HAP-1 (cell line): ENCODE data around the gene TCEAL4.

Experiments
- DNase-seq, 2 experiments: peaks; one replicate each; pipeline ENCODE4 v3.0.0-alpha.2; 2016 to 2020; ENCODE audit warnings: low spot score in 2 of 2
- H3K27me3 ChIP-seq: fragments of 250-450 bp; sonication (Bioruptor Pico); 2 replicates; pipeline ENCODE4 v1.5.1; 2020; ENCODE audit warnings: low read depth, mild to moderate bottlenecking, moderate library complexity
- H3K36me3 ChIP-seq: fragments of 250-450 bp; sonication (Bioruptor Pico); replicated peaks from 2 replicates; pipeline ENCODE4 v1.5.1; 2020; ENCODE audit warnings: mild to moderate bottlenecking
- H3K4me1 ChIP-seq: fragments of 250-450 bp; sonication (Bioruptor Pico); 2 replicates; pipeline ENCODE4 v1.5.1; 2020; ENCODE audit warnings: mild to moderate bottlenecking
- H3K4me3 ChIP-seq: fragments of 250-450 bp; sonication (Bioruptor Pico); 2 replicates; pipeline ENCODE4 v1.5.1; 2020; ENCODE audit warnings: mild to moderate bottlenecking, moderate library complexity
- H3K9me3 ChIP-seq: fragments of 250-450 bp; sonication (Bioruptor Pico); 2 replicates; pipeline ENCODE4 v1.5.1; 2020; ENCODE audit warnings: mild to moderate bottlenecking, moderate library complexity
- in situ Hi-C: fragments of 300-500 bp; cut with MboI; formaldehyde crosslinking; loops from 3 replicates; pipeline ENCODE4 v1.14.3; 2020; ENCODE audit warnings: low sequenced_read_pairs, inconsistent platforms, mixed read lengths

Gene TCEAL4

DNA sequence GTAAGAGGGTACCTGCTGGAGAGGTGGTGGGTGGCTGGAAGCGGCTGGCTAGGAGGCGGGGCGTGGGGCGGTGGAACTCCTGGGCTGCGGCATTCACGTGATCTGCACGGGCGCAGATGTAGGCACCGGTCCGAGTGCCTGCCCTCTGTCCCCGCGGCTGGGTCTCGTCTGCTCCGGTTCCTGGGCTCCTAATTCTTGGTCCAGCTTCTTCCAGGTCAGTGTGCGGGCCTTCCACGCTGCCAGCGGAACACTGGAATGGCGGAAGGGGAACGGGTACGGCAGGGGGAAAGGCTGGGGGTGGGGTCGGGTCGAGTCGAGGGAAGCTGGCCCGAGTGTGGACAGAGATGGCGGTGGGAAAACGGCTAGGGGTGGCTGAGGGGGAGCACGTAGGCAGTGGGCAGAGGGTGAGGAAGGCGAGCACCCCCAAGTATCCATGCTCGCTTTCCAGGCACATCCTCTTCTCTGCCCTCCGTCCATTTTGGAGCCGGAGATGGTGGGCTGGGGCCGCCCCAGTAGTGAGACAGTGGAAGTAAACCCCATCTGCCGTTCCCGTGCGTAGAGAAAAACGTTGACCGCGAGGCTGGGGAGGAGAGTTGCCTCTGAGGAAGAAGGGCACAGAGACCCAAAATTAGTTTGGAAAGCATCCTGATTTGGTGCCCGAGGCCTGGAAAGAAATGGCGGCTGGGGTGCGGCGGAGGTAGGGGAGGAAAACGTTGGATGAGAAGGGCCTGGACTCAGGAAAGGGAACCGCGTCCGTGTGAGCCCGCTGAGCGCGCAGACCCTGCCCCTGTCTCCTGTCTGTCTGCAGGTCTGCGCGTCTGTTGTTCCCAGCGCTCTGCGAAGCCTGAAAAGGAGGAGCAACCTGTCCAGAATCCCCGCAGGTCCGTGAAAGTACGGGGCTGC lies at the start of gene TCEAL4:
Gene TCEAL4 (plus strand): TSS at position 105 of the 903 bp plus-strand sequence. CDS start 1,161 bp downstream, outside the sequence.
- H3K27me3 ChIP-seq = 0 out of 2 replicates have a peak, but pooled peaks cover 6% of the 10 kb centered on the region
- H3K4me3 ChIP-seq = peak within 1 kb of the TSS; percentile 71
- in situ Hi-C loops = no loop called here
- peaks cover 21% of the 10 kb centered on the region for H3K36me3 ChIP-seq
- H3K9me3 ChIP-seq = no peaks in the 10 kb centered on the region
- H3K4me1 ChIP-seq = peaks cover 5% of the 10 kb centered on the region
- peak; percentile 37 to 83 for DNase-seq

DNA sequence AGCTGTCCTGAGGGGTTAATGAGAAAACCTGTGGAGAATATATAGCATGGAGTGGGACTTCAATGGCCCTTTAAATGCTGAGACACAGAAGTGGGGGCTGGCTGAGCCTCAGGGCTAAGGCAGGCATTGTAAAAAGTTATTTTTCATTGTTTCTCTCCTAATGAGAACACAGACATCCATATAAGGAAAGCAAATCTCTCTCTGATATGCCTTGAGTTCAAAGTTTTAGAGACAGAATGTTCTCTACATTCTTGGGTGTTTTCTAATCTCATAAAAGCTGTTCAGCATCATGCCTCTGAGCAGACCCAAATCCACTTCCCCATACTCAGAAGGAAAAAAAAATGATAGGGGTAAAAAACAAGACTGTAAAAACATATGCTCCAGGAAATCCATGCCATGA lies 49.2 kb upstream of the TCEAL4 start:
- H3K4me1 ChIP-seq = no peaks in the 10 kb centered on the region
- H3K27me3 ChIP-seq = no peaks in the 10 kb centered on the region
- H3K36me3 ChIP-seq = no peaks in the 10 kb centered on the region
- H3K9me3 ChIP-seq = no peaks in the 10 kb centered on the region
- DNase-seq = no peak
- in situ Hi-C loops = loop anchor here (10.0 kb wide), 1 partner anchor 279 kb away; no protein-coding TSS in a partner anchor
- H3K4me3 ChIP-seq = no peak overlapping the region

DNA sequence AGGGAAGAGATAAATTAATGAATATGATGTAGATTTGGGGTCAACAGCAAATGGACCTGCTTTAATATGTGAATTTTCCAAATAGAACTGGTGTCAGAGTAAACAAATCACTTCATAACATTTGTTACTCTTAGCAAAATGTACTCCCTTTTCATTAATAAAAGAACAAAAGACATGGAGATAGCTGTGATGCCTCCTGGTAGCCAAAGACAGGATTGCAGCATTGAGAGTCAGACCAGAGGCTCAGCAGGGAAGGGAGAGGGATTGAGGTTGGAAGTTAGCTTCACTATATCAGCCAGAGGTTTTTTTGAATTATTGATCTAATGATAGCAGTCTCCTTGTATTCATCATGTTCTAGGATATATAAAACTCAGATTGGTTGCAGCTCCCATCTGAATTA lies 48.6 kb upstream of the TCEAL4 start:
- Histone ChIP-seq H3K4me3 (no peak overlapping the region), H3K36me3 (no peaks in the 10 kb centered on the region), H3K27me3 (no peaks in the 10 kb centered on the region), H3K9me3 (no peaks in the 10 kb centered on the region), H3K4me1 (no peaks in the 10 kb centered on the region)
- in situ Hi-C loops = loop anchor here (10.0 kb wide), 1 partner anchor 278 kb away; no protein-coding TSS in a partner anchor
- DNase-seq = no peak

DNA sequence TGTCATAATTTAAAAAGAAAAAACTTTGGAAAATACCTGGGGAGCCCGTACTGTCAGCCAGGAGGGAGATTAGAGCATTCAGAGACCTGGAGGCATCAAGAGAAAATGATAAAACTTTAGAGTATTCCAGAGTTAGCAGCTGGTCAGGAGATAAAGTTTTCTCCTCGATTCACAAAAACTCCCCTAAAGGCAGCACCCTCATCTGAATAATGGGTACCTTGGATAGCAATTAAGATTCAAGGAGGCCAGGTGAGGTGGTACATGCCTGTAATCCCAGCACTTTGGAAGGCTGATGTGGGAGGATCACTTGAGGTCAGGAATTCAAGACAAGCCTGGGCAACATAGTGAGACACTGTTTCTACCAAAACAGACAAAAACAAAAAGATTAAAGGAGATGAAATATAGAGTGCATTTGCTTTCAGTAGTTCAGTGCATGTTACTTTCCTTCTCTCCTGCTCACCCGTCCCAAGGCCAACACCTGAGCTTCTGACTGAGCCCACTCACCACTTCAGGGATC lies 47.4 kb upstream of the TCEAL4 start:
- Histone ChIP-seq H3K9me3 (no peaks in the 10 kb centered on the region), H3K27me3 (no peaks in the 10 kb centered on the region), H3K4me3 (no peak overlapping the region), H3K36me3 (no peaks in the 10 kb centered on the region), H3K4me1 (no peaks in the 10 kb centered on the region)
- in situ Hi-C loops = loop anchor here (10.0 kb wide), 1 partner anchor 277 kb away; no protein-coding TSS in a partner anchor
- no peak for DNase-seq

- no peaks in the 10 kb centered on the region for H3K4me1 ChIP-seq
- H3K9me3 ChIP-seq = no peaks in the 10 kb centered on the region
- in situ Hi-C loops = loop anchor here (10.0 kb wide), 1 partner anchor 276 kb away; no protein-coding TSS in a partner anchor
- no peaks in the 10 kb centered on the region for H3K27me3 ChIP-seq
- DNase-seq = no peak
- H3K4me3 ChIP-seq = no peak overlapping the region
- no peaks in the 10 kb centered on the region for H3K36me3 ChIP-seq
These were observed 46.6 kb upstream of the TCEAL4 start for GRCh38 chrX:103538728-103539127.

GRCh38 chrX:103539695-103540094 lies 45.6 kb upstream of the TCEAL4 start:
- H3K4me1 ChIP-seq = no peaks in the 10 kb centered on the region
- H3K4me3 ChIP-seq = no peak overlapping the region
- DNase-seq = no peak
- H3K9me3 ChIP-seq = no peaks in the 10 kb centered on the region
- in situ Hi-C loops = loop anchor here (10.0 kb wide), 1 partner anchor 275 kb away; no protein-coding TSS in a partner anchor
- H3K27me3 ChIP-seq = no peaks in the 10 kb centered on the region
- H3K36me3 ChIP-seq = no peaks in the 10 kb centered on the region

DNA sequence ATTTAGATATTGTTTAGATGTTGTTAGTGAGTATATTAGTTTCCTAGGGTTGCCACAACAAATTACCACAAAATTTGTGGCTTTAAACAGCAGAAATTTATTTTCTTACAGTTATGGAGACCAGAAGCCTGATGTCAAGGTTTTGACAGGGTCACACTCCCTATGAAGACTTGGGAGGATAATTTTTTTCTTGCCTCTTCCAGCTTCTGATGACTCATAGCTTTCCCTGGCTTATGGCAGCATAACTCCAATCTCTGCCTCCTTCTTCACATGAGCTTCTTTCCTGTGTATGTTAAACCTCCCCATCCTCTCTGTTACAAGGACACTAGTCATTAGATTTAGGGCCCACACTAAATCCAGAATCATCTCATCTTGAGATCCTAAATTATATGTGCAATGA lies 45.2 kb upstream of the TCEAL4 start:
- Histone ChIP-seq H3K4me3 (no peak overlapping the region), H3K36me3 (no peaks in the 10 kb centered on the region), H3K4me1 (no peaks in the 10 kb centered on the region), H3K9me3 (no peaks in the 10 kb centered on the region), H3K27me3 (no peaks in the 10 kb centered on the region)
- no peak for DNase-seq
- in situ Hi-C loops = no loop called here

DNA sequence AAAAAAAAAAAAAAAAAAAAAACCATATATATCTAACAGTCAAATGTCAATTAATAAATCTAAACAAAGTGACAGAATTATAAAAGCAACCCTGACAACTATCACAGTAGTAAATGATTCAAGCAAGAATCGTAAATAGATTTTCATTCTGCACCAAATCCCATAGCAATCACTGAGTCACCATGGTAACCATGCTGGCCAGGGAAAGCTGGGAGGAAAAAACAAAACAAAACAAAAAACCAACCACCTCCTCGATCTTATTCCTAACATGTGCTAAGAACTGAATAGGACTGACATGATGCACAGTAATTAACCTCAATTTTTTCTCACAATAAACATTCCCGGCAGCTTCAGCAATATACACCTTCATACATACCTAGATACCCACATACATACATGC lies 35.4 kb upstream of the TCEAL4 start:
- Histone ChIP-seq H3K4me3 (no peak overlapping the region), H3K4me1 (peaks cover 5% of the 10 kb centered on the region), H3K27me3 (peaks cover 9% of the 10 kb centered on the region), H3K9me3 (no peaks in the 10 kb centered on the region), H3K36me3 (no peaks in the 10 kb centered on the region)
- no peak for DNase-seq
- in situ Hi-C loops = no loop called here

DNA sequence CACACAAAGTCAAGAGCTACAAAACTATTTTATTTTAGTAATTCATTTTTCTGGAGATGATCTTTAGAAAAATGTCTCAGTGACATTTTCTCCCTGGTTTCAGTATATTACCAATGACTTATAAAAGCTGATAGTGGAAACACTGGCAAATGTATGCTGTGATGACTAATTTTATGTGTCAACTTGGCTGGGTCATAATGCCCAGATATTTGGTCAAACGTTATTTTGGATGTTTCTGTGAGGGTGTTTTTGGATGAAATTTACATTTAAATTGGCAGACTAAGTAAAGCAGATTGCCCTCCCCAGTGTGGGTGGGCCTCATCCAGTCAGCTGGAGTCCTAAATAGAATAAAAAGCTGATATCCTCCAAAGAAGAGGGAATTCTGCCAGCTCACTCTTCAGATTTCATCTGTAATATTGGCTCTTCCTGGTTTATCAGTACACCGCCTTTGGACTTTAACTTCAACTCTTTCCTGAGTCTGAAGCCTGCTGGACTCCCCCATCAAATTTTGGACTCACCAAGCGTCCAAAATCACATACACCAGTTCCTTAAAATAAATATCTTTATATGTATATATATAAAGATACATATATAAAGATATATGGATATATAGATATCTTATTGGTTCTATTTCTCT lies 34.8 kb upstream of the TCEAL4 start:
- Histone ChIP-seq H3K9me3 (no peaks in the 10 kb centered on the region), H3K4me1 (peaks cover 5% of the 10 kb centered on the region), H3K27me3 (peaks cover 9% of the 10 kb centered on the region), H3K4me3 (no peak overlapping the region), H3K36me3 (no peaks in the 10 kb centered on the region)
- DNase-seq = no peak
- in situ Hi-C loops = no loop called here

DNA sequence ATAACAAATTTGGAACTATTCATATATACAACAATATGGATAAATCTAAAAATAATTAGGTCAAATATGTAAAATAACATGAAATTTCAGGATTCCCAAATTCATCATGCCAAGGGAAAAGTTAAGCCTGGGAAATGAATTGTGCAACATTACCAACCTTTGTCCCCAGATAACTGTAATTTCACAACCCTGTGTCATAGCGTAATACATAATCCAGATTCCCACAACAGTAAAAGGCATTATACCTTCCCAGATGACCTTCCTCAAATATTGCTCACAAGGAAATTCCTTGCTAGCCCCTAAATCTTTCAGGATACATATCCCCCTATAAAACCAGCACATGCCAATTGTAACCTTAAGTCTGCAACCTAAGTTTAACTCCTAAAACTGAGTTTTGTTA lies 33.1 kb upstream of the TCEAL4 start:
- Histone ChIP-seq H3K4me1 (peaks cover 5% of the 10 kb centered on the region), H3K27me3 (peaks cover 11% of the 10 kb centered on the region), H3K36me3 (no peaks in the 10 kb centered on the region), H3K4me3 (no peak overlapping the region), H3K9me3 (no peaks in the 10 kb centered on the region)
- in situ Hi-C loops = no loop called here
- DNase-seq = no peak

GRCh38 chrX:103554687-103555424 lies 30.5 kb upstream of the TCEAL4 start:
- no peak overlapping the region for H3K4me3 ChIP-seq
- H3K27me3 ChIP-seq = peaks cover 11% of the 10 kb centered on the region
- no peaks in the 10 kb centered on the region for H3K36me3 ChIP-seq
- DNase-seq = no peak
- in situ Hi-C loops = no loop called here
- H3K9me3 ChIP-seq = no peaks in the 10 kb centered on the region
- peaks cover 5% of the 10 kb centered on the region for H3K4me1 ChIP-seq

GRCh38 chrX:103556963-103557612 lies 28.2 kb upstream of the TCEAL4 start:
- in situ Hi-C loops = no loop called here
- no peak for DNase-seq
- no peak overlapping the region for H3K4me3 ChIP-seq

GRCh38 chrX:103560256-103560655 lies 25.1 kb upstream of the TCEAL4 start:
- no peaks in the 10 kb centered on the region for H3K4me1 ChIP-seq
- in situ Hi-C loops = no loop called here
- DNase-seq = no peak

More at GRCh38 chrX:103556963-103557612, 28.2 kb upstream of the TCEAL4 start:
- H3K36me3 ChIP-seq = no peaks in the 10 kb centered on the region
- peaks cover 5% of the 10 kb centered on the region for H3K4me1 ChIP-seq
- peaks cover 7% of the 10 kb centered on the region for H3K27me3 ChIP-seq
- H3K9me3 ChIP-seq = no peaks in the 10 kb centered on the region

More at GRCh38 chrX:103560256-103560655, 25.1 kb upstream of the TCEAL4 start:
- Histone ChIP-seq H3K9me3 (no peaks in the 10 kb centered on the region), H3K27me3 (0 out of 2 replicates have a peak, but pooled peaks cover 5% of the 10 kb centered on the region), H3K36me3 (no peaks in the 10 kb centered on the region), H3K4me3 (no peak overlapping the region)
